ENCODE results near the gene USHBP1.

DNA sequence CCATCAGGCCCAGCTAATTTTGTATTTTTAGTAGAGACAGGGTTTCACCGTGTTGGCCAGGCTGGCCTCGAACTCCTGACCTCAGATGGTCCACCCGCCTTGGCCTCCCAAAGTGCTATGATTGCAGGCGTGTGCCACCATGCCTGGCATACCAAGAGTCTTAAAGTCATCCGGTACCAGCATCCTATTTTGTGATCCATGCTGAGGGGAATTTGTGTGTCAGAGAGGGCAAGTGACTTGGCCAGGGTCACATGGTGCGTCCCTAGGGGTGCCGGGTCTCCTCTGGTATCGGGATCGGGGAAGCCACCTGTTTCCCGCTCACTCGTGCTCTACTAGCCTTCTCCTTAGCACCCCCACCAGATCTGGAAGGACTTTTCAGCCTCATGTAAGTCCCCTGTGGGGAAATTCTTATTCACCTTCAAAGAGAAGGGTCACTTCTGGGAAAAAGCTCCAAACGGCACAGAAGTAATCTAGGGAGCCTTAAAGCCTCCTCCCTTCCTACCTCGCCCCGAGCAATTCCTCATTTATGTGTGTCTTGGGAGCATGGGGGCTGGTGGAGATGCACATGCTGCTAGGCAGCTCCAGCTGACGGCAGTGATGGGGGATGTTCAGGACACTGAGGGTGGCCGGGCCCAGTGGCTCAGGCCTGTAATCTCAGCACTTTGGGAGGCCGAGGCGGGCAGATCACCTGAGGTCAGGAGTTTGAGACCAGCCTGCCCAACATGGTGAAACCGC, 11.1 kb upstream of the USHBP1 start:
- TF ChIP-seq SPI1 (IDR thresholded peaks at IDR 0.05; ENCODE audit: borderline replicate concordance, low read depth) = no peak
- TF ChIP-seq, protein P1, sequence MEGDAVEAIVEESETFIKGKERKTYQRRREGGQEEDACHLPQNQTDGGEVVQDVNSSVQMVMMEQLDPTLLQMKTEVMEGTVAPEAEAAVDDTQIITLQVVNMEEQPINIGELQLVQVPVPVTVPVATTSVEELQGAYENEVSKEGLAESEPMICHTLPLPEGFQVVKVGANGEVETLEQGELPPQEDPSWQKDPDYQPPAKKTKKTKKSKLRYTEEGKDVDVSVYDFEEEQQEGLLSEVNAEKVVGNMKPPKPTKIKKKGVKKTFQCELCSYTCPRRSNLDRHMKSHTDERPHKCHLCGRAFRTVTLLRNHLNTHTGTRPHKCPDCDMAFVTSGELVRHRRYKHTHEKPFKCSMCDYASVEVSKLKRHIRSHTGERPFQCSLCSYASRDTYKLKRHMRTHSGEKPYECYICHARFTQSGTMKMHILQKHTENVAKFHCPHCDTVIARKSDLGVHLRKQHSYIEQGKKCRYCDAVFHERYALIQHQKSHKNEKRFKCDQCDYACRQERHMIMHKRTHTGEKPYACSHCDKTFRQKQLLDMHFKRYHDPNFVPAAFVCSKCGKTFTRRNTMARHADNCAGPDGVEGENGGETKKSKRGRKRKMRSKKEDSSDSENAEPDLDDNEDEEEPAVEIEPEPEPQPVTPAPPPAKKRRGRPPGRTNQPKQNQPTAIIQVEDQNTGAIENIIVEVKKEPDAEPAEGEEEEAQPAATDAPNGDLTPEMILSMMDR (IDR thresholded peaks at IDR 0.05; ENCODE audit: insufficient read depth, low read length) = no peak

All from HL-60 (cell line).